Islet precursor cell (in vitro differentiated cells): ENCODE measurements around the gene SYF2.
"Not testable (repeated sequence)": the region's sequence is repeated elsewhere in the genome, so short reads cannot be mapped to it uniquely, and the experiment has no call there.

Experiments
- DNase-seq: peaks from one replicate; pipeline ENCODE4 v3.0.0-alpha.2; 2018

The SYF2 gene

DNA sequence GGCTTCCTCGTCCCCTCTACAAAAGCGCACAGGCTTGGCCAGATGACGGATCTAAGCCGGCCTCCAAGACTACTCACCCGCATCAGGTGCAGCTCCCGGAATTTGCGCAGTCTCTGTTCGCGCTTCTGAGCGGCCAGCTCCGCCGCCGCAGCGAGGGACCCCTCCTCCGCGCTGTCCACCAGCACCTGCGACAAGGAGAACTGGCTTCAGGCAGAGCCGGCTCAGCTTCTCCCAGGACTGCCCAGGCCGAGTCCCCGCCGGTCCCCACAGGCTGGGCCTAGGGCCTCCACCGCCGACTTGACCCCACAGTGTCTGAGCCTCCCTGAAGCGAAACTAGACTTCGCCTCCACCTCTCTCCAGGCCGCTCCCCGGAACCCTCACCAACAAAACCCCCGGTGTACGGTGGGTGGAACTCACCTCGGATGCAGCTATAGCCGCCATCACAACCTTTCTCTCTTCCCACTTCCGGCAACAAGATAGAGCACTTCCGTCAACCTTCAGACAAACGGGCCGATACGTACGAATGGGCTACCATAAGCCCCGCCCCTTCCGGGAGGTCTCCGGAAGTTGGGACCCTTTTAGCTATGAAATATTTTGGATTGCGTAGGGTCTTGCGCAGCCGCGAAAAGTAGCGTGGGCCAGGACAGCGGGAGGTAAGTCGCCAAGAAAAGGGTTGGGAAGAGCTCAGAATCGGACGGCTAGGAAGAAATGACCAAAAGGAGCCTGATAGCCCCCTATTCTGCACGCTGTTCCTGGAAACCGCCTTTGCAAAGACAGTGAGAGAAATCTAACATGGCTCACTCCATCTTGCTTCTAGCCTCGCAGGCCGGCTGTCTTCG, at the start of gene SYF2:
SYF2 (minus strand) TSS at position 476 of the 839 bp plus-strand sequence; CDS start at position 441, 35 bp downstream.
- peak; percentile 95 for DNase-seq

DNA sequence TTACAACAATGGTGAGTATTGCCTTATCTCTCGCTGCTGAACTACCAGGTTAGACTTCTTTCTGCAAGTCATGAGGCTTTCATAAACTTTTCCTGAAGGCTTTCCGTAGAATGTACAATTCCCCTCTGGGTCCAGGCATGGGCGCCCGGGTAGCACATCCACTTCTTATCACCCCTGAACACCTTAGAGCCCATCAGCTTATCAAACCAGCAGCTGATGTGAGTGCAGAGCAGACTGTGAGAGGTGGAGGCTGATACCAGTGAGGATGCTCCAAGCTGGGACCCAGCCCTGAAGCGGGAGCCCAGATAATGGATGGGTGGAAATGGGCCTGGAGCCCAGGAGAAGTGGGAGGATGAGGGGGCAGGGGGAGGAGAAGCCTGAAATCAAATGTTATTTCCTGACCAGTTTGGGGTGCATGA, 47.4 kb upstream of the SYF2 start:
- not testable (repeated sequence) for DNase-seq

- DNase-seq: not testable (repeated sequence)
Observed at GRCh38 chr1:25278790-25279189, 46.5 kb upstream of the SYF2 start.

GRCh38 chr1:25278358-25278757, 46.1 kb upstream of the SYF2 start:
- not testable (repeated sequence) for DNase-seq

DNA sequence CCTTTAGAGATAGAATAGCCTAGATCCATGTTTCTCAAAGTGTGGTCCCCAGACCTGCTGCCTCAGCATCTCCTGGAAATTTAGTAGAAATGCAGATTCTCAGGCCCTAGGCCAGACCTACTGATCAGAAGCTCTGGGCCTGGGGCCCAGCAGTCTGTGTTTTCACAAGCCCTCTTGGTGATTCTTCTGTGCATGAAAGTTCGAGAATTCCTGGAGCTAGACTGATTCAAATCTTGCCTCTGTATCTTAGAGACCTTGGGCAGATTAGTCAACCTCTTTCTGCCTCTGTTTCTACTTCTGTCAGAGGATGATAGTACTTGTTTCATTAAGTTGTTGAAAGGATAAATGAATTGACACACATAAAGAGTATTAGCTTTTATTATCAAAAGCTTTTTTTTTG, 45.0 kb upstream of the SYF2 start:
- DNase-seq: not testable (repeated sequence)

- DNase-seq: not testable (repeated sequence)
Observed at GRCh38 chr1:25275648-25276047, 43.3 kb upstream of the SYF2 start.

GRCh38 chr1:25272238-25272637, 39.9 kb upstream of the SYF2 start, which contains the start of gene RHD:
Gene RHD, plus strand, starts transcription at chr1:25272509. Its CDS starts 39 bp downstream, at chr1:25272548.
- DNase-seq: not testable (repeated sequence)

GRCh38 chr1:25268143-25268760, 36.0 kb upstream of the SYF2 start:
- DNase-seq: not testable (repeated sequence)

- DNase-seq: peak; percentile 65
Observed at GRCh38 chr1:25267288-25268142, 35.2 kb upstream of the SYF2 start.

DNA sequence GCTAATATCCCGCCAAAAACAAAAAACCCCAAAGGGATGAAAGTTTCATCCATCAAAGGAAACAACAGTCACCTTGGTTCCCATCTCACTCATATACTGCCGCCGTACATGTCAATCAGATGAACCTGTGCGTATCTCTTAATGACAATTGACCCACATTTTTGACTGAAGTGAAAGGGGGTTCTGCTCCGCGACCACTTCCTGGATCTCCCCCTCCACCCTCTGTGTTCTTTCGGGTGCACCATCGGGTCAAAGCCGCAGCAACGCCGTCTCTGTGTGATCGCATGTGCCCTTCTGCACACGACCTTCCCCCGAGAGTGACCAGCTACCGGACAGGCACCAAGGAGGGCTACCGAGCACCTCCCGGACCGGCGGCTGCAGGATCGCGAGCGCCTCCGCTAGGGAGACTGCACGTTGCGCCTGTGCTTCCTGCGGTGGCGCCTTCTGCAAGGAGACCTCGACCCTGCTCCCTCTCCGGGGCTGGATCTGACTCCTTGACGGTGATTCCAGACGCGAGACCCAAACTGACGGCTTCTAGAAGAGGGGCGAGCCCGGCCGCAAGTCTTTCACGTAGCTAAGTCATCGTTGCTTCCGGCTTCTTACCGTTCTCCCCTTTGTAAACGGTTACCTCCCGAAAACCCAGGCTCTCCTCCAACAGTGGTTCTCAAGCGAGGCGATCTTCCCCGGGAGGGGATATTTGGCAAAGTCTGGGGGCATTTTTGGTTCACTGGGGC, 34.4 kb upstream of the SYF2 start:
- DNase-seq: not testable (repeated sequence)

DNA sequence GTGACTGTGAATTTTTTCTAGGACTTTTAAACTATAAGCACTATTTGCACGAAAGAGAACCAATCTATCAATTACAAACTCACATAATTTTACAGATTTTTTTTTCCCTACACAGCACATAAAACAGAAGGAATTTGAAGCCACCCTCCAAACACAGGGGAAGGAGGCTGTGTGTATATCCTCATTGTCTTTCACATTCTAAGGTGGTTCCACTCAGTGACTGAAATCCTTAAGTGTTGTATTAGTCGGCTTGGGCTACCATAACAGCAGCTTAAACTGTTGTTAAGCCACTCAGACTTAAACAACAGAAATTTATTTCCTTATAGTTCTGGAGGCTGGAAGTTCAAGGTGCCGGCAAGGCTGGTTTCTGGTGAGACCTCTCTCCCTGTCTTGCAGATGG, 28.0 kb upstream of the SYF2 start:
- not testable (repeated sequence) for DNase-seq

GRCh38 chr1:25259813-25260212, 27.5 kb upstream of the SYF2 start:
- DNase-seq: not testable (repeated sequence)

- DNase-seq: no peak
Observed at GRCh38 chr1:25257196-25257595, 24.9 kb upstream of the SYF2 start.

- DNase-seq: no peak
Observed at GRCh38 chr1:25256578-25256965, 24.3 kb upstream of the SYF2 start.

GRCh38 chr1:25255706-25256577, 23.6 kb upstream of the SYF2 start:
- DNase-seq: peak; percentile 41

- DNase-seq: no peak
Observed at GRCh38 chr1:25253911-25254310, 21.6 kb upstream of the SYF2 start.

- DNase-seq: peak; percentile 21
Observed at GRCh38 chr1:25247829-25248754, 15.8 kb upstream of the SYF2 start.

- peak; percentile 99 for DNase-seq
Observed at GRCh38 chr1:25247024-25247828, 14.9 kb upstream of the SYF2 start, which contains the start of gene RSRP1. Gene RSRP1, minus strand, starts transcription at chr1:25247454. Its CDS starts 491 bp downstream, at chr1:25246963.

GRCh38 chr1:25246600-25247023, 14.3 kb upstream of the SYF2 start:
- DNase-seq: no peak
